HUES64 (cell line): ENCODE measurements around the gene B9D2.
"Not testable (repeated sequence)": the region's sequence is repeated elsewhere in the genome, so short reads cannot be mapped to it uniquely, and the experiment has no call there.

Source experiments
- H3K27ac ChIP-seq: 2 replicates; pipeline ENCODE4 v1.7.0; 2013; ENCODE audit warnings: low read depth, low read length, inconsistent platforms
- H3K27me3 ChIP-seq: 2 replicates; pipeline ENCODE4 v1.6.1; 2013; ENCODE audit warnings: mild to moderate bottlenecking, low read length; ENCODE audit not compliant: insufficient read depth
- H3K36me3 ChIP-seq: 2 replicates; pipeline ENCODE4 v1.6.1; 2013; ENCODE audit warnings: mild to moderate bottlenecking, low read length; ENCODE audit not compliant: insufficient read depth
- H3K4me1 ChIP-seq: 2 replicates; pipeline ENCODE4 v1.6.1; 2013; ENCODE audit warnings: mild to moderate bottlenecking, low read length, moderate library complexity; ENCODE audit not compliant: insufficient read depth
- H3K4me3 ChIP-seq: 2 replicates; pipeline ENCODE4 v1.5.1; 2013; ENCODE audit warnings: mild to moderate bottlenecking, low read length, moderate library complexity
- H3K9ac ChIP-seq: 2 replicates; pipeline ENCODE4 v1.6.1; 2013; ENCODE audit warnings: mild to moderate bottlenecking, low read depth, low read length
- H3K9me3 ChIP-seq: 2 replicates; pipeline ENCODE4 v1.6.1; 2013; ENCODE audit warnings: low read depth, low read length; ENCODE audit not compliant: insufficient read depth
- WGBS: fragments of 150-250, 120-280 bp; methylation state at CpG from one replicate; pipeline ENCODE4 v1.1.7; 2013; ENCODE audit warnings: missing lambda C conversion rate; 5-methylcytosine and 5-hydroxymethylcytosine counted together

Gene B9D2

DNA sequence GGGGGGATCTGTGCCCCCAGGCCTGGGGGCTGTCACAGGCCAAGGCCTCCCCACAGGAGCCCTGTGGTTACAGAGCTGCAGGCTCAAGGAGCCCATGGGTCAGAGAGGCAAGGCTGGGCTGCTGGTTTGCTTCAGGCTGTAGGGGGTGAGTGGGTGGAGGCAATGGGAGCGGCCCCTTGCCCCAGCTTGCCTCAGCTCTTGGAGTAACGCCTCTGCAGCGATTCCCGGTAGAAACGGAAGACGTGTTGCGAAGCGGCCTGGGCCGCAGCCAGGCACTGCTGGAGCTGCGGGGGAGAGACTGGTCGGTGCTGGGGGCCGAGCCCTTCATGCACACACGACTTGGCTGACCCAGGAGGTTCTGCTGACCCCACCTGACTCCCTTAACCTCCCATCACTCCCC is 22.5 kb upstream of the B9D2 start:
- 92% methylated on average over 13 of the region's 13 CpGs for WGBS
- Histone ChIP-seq H3K4me1 (no peaks in the 10 kb centered on the region), H3K9ac (no peak overlapping the region), H3K27ac (no peak overlapping the region), H3K9me3 (no peaks in the 10 kb centered on the region), H3K4me3 (no peak overlapping the region), H3K27me3 (no peaks in the 10 kb centered on the region), H3K36me3 (peaks cover 33% of the 10 kb centered on the region)

DNA sequence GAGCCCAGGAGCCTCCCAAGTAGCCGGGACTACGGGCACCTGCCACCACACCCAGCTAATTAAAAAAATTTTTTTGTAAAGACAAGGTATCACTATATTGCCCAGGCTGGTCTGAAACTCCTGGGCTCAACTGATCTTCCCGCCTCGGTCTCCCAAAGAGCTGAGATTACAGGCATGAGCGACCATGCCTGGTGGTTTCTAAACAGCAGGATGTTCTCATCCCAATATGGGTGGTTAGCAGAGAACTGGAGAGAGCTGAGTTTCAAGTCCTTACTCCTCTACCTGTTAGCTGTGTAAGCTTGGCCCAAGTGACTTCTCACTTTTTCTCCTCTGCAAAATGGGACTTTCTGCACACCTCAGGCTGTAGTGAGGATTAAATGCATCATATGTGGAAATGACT is 20.4 kb upstream of the B9D2 start:
- H3K36me3 ChIP-seq = peaks cover 14% of the 10 kb centered on the region
- no peaks in the 10 kb centered on the region for H3K9me3 ChIP-seq
- H3K9ac ChIP-seq = no peak overlapping the region
- H3K4me1 ChIP-seq = no peaks in the 10 kb centered on the region
- no peaks in the 10 kb centered on the region for H3K27me3 ChIP-seq
- H3K4me3 ChIP-seq = no peak overlapping the region
- H3K27ac ChIP-seq = no peak overlapping the region
- 95% methylated on average over 5 of the region's 5 CpGs for WGBS

DNA sequence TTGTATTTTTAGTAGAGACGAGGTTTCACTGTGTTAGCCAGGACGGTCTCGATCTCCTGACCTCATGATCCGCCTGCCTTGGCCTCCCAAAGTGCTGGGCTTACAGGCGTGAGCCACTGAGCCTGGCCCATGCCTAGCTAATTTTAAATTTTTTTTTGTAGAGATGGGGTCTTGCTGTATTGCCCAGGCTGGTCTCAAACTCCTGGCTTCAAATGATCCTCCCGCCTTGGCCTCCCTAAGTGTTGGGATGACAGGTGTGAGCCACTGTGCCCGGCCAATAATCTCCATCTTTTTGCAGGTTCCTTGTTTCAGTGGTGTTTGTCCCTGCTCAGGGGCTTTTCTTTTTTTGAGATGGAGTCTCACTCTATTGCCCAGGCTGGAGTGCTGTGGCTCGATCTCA is 17.6 kb upstream of the B9D2 start:
- not testable (repeated sequence) for H3K4me1 ChIP-seq, H3K36me3 ChIP-seq, H3K27me3 ChIP-seq, H3K9me3 ChIP-seq, H3K4me3 ChIP-seq, H3K9ac ChIP-seq, H3K27ac ChIP-seq
- 96% methylated on average over 8 of the region's 8 CpGs for WGBS

DNA sequence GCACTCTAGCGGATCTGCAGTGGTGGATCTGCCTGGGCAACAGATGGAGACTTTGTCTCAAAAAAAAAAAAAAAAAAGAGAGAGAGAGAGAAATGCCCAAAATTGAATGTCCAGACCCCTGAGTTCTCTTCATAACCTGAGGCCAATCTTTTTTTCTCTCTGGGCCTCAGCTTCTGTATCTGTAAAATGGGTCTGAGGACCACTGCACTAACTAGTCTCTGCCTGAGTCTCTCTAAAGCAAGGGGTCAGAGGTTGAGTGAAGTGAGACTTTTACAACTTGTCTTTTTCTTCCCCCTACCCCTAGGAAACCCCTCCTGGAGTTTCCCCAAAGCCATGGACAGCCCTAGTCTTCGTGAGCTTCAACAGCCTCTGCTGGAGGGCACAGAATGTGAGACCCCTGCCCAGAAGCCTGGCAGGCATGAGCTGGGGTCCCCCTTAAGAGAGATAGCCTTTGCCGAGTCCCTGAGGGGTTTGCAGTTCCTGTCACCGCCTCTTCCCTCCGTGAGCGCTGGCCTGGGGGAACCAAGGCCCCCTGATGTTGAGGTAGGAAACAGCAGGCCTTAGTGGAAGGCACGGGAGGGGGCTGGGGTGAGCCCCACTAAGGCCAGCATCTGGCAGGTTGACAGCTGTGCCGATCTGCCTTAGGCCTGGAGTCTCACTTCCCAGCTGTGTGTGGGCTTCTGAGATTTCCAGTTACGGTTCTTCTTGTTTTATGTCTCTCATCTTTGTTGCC is 14.2 kb upstream of the B9D2 start:
- Histone ChIP-seq H3K27ac (no peak overlapping the region), H3K4me3 (no peak overlapping the region), H3K4me1 (no peaks in the 10 kb centered on the region), H3K9ac (no peak overlapping the region), H3K27me3 (no peaks in the 10 kb centered on the region; the same call in 1 of the 2 replicates), H3K9me3 (no peaks in the 10 kb centered on the region), H3K36me3 (peaks cover 3% of the 10 kb centered on the region; the same call in 1 of the 2 replicates)
- WGBS = 42% methylated on average over 9 of the region's 9 CpGs

DNA sequence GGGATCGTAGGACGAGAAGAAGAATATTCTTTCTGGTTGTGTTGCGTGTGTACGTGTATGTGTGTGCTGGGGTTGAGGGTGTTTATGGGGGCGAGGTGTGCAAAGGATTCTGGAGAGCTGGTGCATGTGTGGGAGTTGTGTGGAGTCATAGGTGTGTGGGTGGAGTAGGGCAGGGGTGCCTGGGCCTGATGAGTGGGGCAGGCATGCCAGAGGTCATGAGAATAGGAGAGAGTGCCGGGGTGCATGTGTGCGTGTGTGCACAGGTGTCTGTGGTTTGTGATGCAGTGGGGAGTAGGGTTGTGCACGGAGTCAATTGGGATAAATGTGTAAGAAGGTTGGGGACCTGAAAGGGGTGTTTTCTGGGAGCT is 13.0 kb upstream of the B9D2 start:
- Histone ChIP-seq H3K27ac (no peak overlapping the region), H3K9ac (peak overlapping the region; percentile 66; the same call in 1 of the 2 replicates), H3K4me3 (peak overlapping the region; percentile 76), H3K27me3 (no peaks in the 10 kb centered on the region; the same call in 1 of the 2 replicates), H3K9me3 (no peaks in the 10 kb centered on the region), H3K36me3 (no peaks in the 10 kb centered on the region), H3K4me1 (no peaks in the 10 kb centered on the region)
- 52% methylated on average over 8 of the region's 8 CpGs for WGBS

DNA sequence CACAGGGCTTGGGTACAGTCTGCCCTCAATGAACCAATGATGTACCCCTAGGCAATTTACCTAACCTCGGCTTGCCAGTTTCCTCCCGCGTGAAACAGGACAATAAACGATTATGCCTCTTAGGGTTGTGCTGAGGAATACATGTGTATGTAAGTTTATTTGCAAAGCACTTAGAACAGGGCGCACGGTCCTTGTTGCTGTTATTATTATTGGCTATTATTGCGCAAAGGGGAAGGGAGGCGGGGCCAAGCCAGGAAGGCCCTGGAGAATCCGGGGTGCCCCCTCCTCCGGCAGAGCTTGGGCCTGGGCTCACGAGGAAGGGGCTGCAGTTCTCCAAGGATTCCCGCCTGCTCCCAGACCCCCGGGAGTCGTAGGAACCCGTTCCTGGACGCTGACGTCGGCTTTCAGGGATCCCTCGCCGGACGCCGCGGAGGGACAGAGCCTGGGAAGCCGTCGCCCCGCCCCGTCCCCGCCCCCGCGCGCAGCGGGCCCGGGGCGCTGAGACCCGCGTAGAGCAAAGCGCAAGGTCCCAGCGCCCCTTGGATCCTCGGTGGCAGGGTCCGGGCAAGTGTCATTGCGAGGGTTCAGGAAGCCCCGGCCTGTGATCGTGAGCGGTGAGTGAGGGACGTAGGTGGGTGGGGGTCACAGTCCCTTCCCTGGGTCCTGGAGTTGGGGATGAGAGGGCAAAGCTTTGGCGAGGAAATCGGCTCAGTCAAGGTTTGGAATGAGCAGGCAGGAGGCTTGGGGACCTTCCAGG is 12.5 kb upstream of the B9D2 start, which contains the start of gene TMEM91:
TMEM91 (plus strand) TSS at position 293 of the 757 bp plus-strand sequence. CDS start 1,777 bp downstream, outside the sequence.
- H3K27me3 ChIP-seq = no peaks in the 10 kb centered on the region; the same call in 1 of the 2 replicates
- H3K27ac ChIP-seq = peak within 1 kb of the TSS; percentile 9; the same call in 1 of the 2 replicates
- no peaks in the 10 kb centered on the region for H3K36me3 ChIP-seq
- no peaks in the 10 kb centered on the region for H3K9me3 ChIP-seq
- H3K9ac ChIP-seq = peak within 1 kb of the TSS; percentile 66
- 2% methylated on average over 47 of the region's 47 CpGs for WGBS
- peak within 1 kb of the TSS; percentile 76 for H3K4me3 ChIP-seq
- H3K4me1 ChIP-seq = no peaks in the 10 kb centered on the region

DNA sequence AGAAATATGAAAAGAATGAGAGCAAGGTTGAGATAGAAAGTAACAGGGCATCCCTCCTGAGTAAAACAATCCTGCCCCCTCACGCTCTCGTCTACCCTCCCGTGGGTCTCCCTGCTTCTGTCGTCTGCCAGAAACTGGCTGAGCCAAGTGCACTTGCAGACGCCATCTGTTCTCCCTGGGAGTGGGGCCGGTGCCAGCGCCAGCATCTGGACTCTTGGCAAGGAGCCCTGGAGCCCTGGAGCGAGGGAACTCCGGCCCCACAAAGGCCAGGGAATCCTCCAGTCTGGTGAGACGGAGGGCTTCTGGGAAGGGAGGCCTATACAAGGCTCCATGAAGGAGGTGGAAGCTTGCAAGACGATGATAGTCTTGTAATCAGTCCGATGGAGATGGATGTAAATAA is 10.0 kb upstream of the B9D2 start:
- H3K36me3 ChIP-seq = no peaks in the 10 kb centered on the region
- H3K4me3 ChIP-seq = no peak overlapping the region
- H3K4me1 ChIP-seq = no peaks in the 10 kb centered on the region
- H3K27ac ChIP-seq = no peak overlapping the region
- no peak overlapping the region for H3K9ac ChIP-seq
- H3K9me3 ChIP-seq = no peaks in the 10 kb centered on the region
- WGBS = 92% methylated on average over 11 of the region's 12 CpGs
- H3K27me3 ChIP-seq = no peaks in the 10 kb centered on the region; the same call in 1 of the 2 replicates

DNA sequence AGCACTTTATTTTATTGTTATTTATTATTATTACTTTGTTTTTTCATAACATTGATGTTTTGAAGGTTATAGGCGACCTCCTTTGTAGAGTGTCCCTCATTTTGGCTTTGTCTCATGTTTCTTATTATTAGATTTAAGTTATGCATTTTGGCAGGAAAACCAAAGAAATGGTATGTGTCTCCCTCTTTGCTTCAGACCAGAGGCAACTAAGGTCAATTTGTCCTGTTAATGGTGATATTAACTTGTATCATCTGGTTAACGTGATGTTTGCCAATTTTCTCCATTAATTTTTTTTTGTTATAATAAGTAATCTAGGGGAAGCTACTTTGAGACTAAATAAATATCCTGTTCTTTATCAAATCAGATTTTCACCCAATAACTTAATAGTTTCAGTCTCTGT is 8.6 kb upstream of the B9D2 start:
- Histone ChIP-seq H3K4me3 (no peak overlapping the region), H3K4me1 (no peaks in the 10 kb centered on the region), H3K36me3 (no peaks in the 10 kb centered on the region), H3K27ac (no peak overlapping the region), H3K9me3 (no peaks in the 10 kb centered on the region), H3K9ac (no peak overlapping the region), H3K27me3 (no peaks in the 10 kb centered on the region; the same call in 1 of the 2 replicates)
- WGBS = 88% methylated on average over 1 of the region's 2 CpGs

DNA sequence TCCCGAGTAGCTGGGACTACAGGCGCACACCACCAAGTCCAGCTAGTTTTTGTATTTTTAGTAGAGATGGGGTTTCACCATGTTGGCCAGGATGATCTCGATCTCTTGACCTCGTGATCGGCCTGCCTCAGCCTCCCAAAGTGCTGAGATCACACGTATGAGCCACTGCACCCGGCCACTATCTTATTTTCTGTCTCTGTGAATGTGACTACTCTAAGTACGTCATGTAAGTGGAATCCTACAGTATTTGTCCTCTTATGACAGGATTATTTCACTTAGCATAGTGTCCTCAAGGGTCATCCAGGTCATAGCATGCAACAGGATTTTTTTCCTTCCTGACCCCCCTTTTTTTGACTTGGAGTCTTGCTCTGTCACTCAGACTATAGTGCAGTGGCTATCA is 7.6 kb upstream of the B9D2 start:
- H3K4me1 ChIP-seq = no peaks in the 10 kb centered on the region
- H3K27ac ChIP-seq = no peak overlapping the region
- H3K4me3 ChIP-seq = no peak overlapping the region
- no peaks in the 10 kb centered on the region for H3K36me3 ChIP-seq
- H3K9ac ChIP-seq = no peak overlapping the region
- no peaks in the 10 kb centered on the region for H3K9me3 ChIP-seq
- H3K27me3 ChIP-seq = no peaks in the 10 kb centered on the region; the same call in 1 of the 2 replicates
- 98% methylated on average over 8 of the region's 8 CpGs for WGBS

DNA sequence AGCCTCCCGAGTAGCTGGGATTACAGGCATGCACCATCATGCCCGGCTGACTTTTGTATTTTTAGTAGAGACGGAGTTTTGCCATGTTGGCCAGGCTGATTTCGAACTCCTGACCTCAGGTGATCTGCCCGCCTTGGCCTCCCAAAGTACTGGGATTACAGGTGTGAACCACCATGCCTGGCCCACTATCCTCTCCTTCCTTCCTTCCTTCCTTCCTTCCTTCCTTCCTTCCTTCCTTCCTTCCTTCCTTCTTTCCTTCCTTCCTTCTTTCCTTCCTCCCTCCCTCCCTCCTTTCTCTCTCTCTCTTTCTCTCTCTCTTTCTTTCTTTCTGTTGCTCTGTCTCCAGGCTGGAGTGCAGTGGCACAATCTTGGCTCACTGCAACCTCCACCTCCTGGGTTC is 7.2 kb upstream of the B9D2 start:
- H3K27ac ChIP-seq, H3K4me1 ChIP-seq, H3K9ac ChIP-seq, H3K9me3 ChIP-seq, H3K27me3 ChIP-seq, H3K36me3 ChIP-seq, H3K4me3 ChIP-seq: not testable (repeated sequence)
- 96% methylated on average over 5 of the region's 5 CpGs for WGBS

DNA sequence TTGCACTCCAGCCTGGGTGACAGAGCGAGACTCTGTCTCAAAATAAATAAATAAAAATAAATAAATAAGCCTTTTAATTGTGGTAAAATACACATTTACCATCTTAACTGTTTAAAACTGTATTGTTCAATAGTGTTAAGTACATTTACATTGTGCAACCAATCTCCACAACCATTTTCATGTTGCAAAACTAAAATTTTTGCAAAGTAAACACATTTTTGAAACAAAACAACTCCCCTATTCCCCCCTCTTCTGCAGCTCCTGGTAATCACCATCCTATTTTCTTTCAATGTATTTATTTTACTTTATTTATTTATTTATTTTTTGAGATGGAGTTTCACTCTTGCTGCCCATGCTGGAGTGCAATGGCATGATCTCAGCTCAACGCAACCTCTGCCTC is 5.8 kb upstream of the B9D2 start:
- no peaks in the 10 kb centered on the region for H3K27me3 ChIP-seq

More for the DNA sequence above, 5.8 kb upstream of the B9D2 start:
- no peak overlapping the region for H3K27ac ChIP-seq
- H3K9ac ChIP-seq = no peak overlapping the region
- WGBS = 96% methylated on average over 1 of the region's 2 CpGs
- no peak overlapping the region for H3K4me3 ChIP-seq
- 0 out of 2 replicates have a peak, but pooled peaks cover under 1% of the 10 kb centered on the region for H3K4me1 ChIP-seq
- H3K9me3 ChIP-seq = no peaks in the 10 kb centered on the region
- no peaks in the 10 kb centered on the region for H3K36me3 ChIP-seq
